Activated T-cell treated with anti-CD3 and anti-CD28 coated beads, Interleukin-2, amount 50 U/mL, for 72 hours (primary cell): ENCODE data around the gene SPTB. TPM values are rescaled to one million over a fixed set of nuclear protein-coding genes. Genes with fewer than 3 reads are reported as not detected.
A peak's percentile ranks its signal among the peaks of the same experiment; 100 is the strongest.

Source experiments
- ATAC-seq, 2 donors: fragments of 150-1000 bp; cut with Tn5 transposase; replicated peaks in 1 of 2; 2 replicates each; pipeline ENCODE4 v1.10.0; 2021; ENCODE audit warnings: moderate library complexity in 2 of 2, mild to moderate bottlenecking in 1 of 2
- DNase-seq, 2 donors: peaks; one replicate each; pipeline ENCODE4 v3.0.0; 2021 to 2022; ENCODE audit warnings: mixed read lengths in 1 of 2
- H3K27ac Mint-ChIP-seq: one replicate; pipeline ENCODE4 v1.8.0; 2022; ENCODE audit warnings: mild to moderate bottlenecking, moderate library complexity, mixed read lengths
- H3K27me3 Mint-ChIP-seq: one replicate; pipeline ENCODE4 v1.8.0; 2022; ENCODE audit warnings: low read depth, mixed read lengths
- H3K36me3 Mint-ChIP-seq, 2 donors: one replicate each; pipeline ENCODE4 v1.8.0; 2022; ENCODE audit warnings: mixed read lengths in 2 of 2, mild to moderate bottlenecking in 1 of 2; ENCODE audit not compliant: insufficient read depth in 2 of 2
- H3K4me1 Mint-ChIP-seq: one replicate; pipeline ENCODE4 v1.8.0; 2022; ENCODE audit warnings: low read depth, mixed read lengths
- H3K4me3 Mint-ChIP-seq, 2 donors: one replicate each; pipeline ENCODE4 v1.8.0; 2022; ENCODE audit warnings: mild to moderate bottlenecking in 2 of 2, mixed read lengths in 2 of 2, moderate library complexity in 2 of 2
- H3K9me3 Mint-ChIP-seq, 2 donors: one replicate each; pipeline ENCODE4 v1.8.0; 2022; ENCODE audit warnings: mixed read lengths in 2 of 2
- total RNA-seq, 2 donors: library from RNA; stranded (reverse); gene quantifications; one replicate each; pipeline ENCODE4 v1.2.3, GENCODE V29; 2022

Gene SPTB
- total RNA-seq, 2 donors from 2014 or later, result 0.23 to 0.70 TPM

DNA sequence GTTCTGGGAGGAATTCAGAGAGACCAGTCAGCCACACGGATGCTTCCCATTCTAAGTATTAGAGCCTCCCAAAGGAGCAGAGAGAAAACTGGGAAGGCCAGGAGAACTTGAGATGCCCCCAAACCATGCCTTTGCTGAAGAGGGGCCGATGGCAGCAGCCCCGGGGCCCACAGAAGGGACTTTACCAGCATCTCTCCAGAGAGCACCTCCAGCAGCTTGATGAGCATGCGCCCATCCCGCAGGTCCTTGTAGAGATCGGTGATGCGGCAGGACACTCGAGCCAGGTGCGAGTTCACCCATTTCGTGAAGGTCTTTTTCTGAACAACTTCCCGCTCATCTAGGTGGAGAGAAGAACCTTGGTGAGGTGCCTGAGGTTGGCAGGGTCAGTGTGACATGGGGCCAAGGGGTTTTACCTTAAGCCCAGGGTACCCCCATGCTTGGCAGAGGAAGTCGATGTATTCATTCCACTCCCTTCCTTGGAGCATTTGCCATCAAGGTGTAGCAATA is 74.9 kb downstream of the SPTB start:
- no peak for DNase-seq
- Mint-ChIP-seq H3K9me3 (no peaks in the 10 kb centered on the region), H3K36me3 (no peaks in the 10 kb centered on the region), H3K4me3 (no peak overlapping the region), H3K4me1 (no peaks in the 10 kb centered on the region), H3K27me3 (peaks cover 1% of the 10 kb centered on the region), H3K27ac (no peak overlapping the region)
- ATAC-seq, result no peak

DNA sequence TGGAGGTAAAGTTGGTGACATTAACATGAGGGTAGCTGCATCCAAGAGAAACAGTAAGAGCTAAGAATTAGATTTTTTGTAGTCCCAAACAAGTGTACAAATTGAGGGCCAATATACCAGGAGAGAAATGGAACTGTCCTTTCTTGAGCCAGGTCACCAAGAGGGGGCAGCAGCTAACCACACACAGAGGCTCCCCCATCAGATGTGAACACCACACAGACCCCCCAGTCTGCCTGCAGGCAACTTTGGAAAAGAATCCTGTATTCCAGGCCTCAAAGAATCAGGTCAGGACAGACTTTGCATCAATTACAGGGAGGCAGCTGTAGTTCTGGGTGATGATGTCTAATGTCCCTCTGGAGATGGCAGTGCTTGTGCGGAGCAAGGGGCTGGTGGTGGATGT is 77.9 kb downstream of the SPTB start:
- peak in 1 of 2 donors; percentile 14 for DNase-seq
- H3K27ac Mint-ChIP-seq, result no peak overlapping the region
- no peaks in the 10 kb centered on the region for H3K36me3 Mint-ChIP-seq
- no peak overlapping the region for H3K4me3 Mint-ChIP-seq
- H3K4me1 Mint-ChIP-seq, result no peaks in the 10 kb centered on the region
- no peak for ATAC-seq
- H3K27me3 Mint-ChIP-seq, result no peaks in the 10 kb centered on the region
- no peaks in the 10 kb centered on the region for H3K9me3 Mint-ChIP-seq

DNA sequence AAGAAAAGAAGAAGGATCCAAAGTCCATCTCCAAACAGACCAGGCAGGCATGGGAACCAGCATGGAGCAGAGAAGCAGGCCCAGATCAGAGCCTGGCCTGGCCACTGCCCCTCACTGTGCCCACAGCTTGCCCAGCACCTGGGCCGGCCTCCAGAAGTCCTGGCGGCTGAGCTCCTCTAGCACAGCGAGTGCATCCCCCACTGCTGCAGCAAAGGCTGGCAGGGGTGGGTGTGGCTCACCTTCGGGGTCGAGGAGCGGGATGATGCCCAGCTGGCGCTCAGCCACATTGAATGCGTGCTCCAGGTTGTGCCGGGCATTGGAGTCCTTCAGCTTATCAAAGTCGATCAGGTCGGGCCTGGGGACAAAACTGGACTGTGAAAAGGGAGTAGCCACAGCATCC is 78.7 kb downstream of the SPTB start:
- Mint-ChIP-seq H3K4me3 (no peak overlapping the region), H3K27me3 (no peaks in the 10 kb centered on the region), H3K4me1 (no peaks in the 10 kb centered on the region), H3K36me3 (no peaks in the 10 kb centered on the region), H3K9me3 (no peaks in the 10 kb centered on the region), H3K27ac (no peak overlapping the region)
- ATAC-seq (no peak), DNase-seq (no peak)

GRCh38 chr14:64800000-64800399 is 79.7 kb downstream of the SPTB start:
- no peaks in the 10 kb centered on the region for H3K36me3 Mint-ChIP-seq

DNA sequence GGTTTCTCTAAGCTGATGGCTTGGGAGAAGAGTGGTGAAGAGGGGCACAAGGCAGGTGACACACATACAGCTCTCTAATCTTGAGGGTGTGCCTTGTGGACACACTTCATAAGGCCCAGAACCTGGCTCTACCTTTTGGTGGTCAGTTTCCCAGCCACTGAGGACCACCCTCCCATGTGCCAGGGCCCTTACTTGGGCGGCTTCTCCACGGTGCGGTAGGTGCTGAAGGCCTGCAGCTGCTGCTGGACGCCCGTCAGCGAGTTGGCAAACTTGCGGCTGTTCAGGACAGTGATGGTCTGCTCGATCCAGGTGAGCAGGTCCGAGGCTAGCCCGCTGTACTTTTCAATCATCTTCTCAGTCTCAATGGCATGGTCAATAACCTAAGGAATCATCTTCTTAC is 80.2 kb downstream of the SPTB start:
- no peaks in the 10 kb centered on the region for H3K36me3 Mint-ChIP-seq
- H3K9me3 Mint-ChIP-seq, result no peaks in the 10 kb centered on the region
- no peak for ATAC-seq

More at GRCh38 chr14:64800000-64800399, 79.7 kb downstream of the SPTB start:
- ATAC-seq (no peak), DNase-seq (no peak)
- H3K27ac Mint-ChIP-seq, result peak overlapping the region; percentile 79
- no peaks in the 10 kb centered on the region for H3K4me1 Mint-ChIP-seq
- no peaks in the 10 kb centered on the region for H3K9me3 Mint-ChIP-seq
- no peak overlapping the region for H3K4me3 Mint-ChIP-seq
- H3K27me3 Mint-ChIP-seq, result no peaks in the 10 kb centered on the region

DNA sequence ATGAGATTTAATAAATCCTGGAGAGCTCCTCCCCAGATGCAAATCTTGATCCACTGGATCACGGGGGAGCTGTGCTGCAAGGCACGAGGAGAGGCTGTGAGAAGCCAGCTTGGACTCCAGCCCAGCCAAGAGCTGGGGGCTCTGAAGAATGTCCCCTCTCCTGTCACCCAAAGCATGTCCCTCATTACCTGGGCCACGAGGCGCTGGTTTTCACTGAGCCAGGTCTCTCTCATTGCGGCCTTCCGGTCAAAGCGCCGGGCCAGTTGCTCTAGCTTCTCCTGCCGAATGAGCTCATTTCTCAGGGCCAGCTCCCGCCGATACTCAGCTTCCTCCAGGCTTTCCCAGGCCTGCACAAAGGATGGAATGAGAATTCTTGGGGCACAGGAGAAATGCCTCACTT is 83.3 kb downstream of the SPTB start:
- Mint-ChIP-seq H3K27me3 (no peaks in the 10 kb centered on the region), H3K36me3 (no peaks in the 10 kb centered on the region), H3K9me3 (no peaks in the 10 kb centered on the region), H3K27ac (no peak overlapping the region), H3K4me3 (no peak overlapping the region), H3K4me1 (no peaks in the 10 kb centered on the region)
- no peak for DNase-seq
- ATAC-seq, result no peak

More for the DNA sequence above, 80.2 kb downstream of the SPTB start:
- H3K4me1 Mint-ChIP-seq, result no peaks in the 10 kb centered on the region
- DNase-seq, result no peak
- no peak overlapping the region for H3K27ac Mint-ChIP-seq
- H3K4me3 Mint-ChIP-seq, result no peak overlapping the region
- no peaks in the 10 kb centered on the region for H3K27me3 Mint-ChIP-seq

DNA sequence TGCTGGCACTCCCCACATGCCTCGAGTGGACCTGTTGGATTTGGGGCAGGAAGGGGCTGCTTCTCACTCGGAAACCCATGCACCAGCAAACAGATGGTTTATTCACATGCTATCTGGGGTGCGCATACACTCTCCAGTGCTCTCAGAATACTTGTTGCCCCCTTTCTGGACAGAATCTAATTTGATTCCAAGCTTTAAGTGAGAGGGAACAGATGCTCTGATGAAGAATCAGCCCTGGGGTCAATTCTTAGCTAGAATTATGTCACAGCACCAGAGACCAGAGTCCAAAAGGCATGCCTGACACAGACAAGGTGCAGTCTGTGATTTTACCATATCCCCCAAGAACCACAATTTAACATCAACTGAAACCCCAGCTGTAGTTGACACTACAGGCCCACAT is 83.8 kb downstream of the SPTB start:
- H3K4me3 Mint-ChIP-seq, result no peak overlapping the region
- H3K27ac Mint-ChIP-seq, result no peak overlapping the region
- no peaks in the 10 kb centered on the region for H3K9me3 Mint-ChIP-seq
- H3K4me1 Mint-ChIP-seq, result no peaks in the 10 kb centered on the region
- H3K36me3 Mint-ChIP-seq, result no peaks in the 10 kb centered on the region
- no peaks in the 10 kb centered on the region for H3K27me3 Mint-ChIP-seq
- DNase-seq (no peak), ATAC-seq (no peak)

GRCh38 chr14:64795211-64795610 is 84.5 kb downstream of the SPTB start:
- ATAC-seq (no peak), DNase-seq (no peak)
- no peaks in the 10 kb centered on the region for H3K9me3 Mint-ChIP-seq
- H3K27me3 Mint-ChIP-seq, result no peaks in the 10 kb centered on the region
- no peak overlapping the region for H3K27ac Mint-ChIP-seq
- no peaks in the 10 kb centered on the region for H3K36me3 Mint-ChIP-seq
- no peak overlapping the region for H3K4me3 Mint-ChIP-seq
- H3K4me1 Mint-ChIP-seq, result no peaks in the 10 kb centered on the region

GRCh38 chr14:64792871-64793560 is 86.7 kb downstream of the SPTB start:
- no peaks in the 10 kb centered on the region for H3K4me1 Mint-ChIP-seq
- DNase-seq, result no peak
- no peak overlapping the region for H3K27ac Mint-ChIP-seq
- H3K9me3 Mint-ChIP-seq, result no peaks in the 10 kb centered on the region
- no peak for ATAC-seq
- H3K36me3 Mint-ChIP-seq, result no peaks in the 10 kb centered on the region
- no peaks in the 10 kb centered on the region for H3K27me3 Mint-ChIP-seq
- no peak overlapping the region for H3K4me3 Mint-ChIP-seq

DNA sequence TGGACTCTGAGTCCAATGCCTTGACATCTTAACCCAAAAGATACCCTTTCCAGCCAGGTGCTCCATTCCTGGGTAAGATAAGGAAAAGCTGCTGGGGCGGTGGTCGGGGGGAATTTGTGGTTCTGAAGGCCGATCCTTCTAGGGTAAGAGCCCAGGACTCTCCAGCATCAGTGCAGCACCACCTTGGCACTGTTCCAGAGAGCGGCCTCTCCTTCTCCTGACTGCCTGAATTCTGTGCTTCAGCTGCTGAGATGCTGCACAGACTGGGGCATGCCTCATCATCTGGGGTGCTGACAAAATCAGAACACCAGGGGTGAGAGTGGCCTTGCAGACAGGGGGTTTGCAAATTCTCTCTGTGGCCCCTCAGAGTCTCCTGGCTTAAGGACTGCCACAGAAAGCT is 87.5 kb downstream of the SPTB start:
- ATAC-seq, result no peak
- Mint-ChIP-seq H3K27me3 (no peaks in the 10 kb centered on the region), H3K27ac (no peak overlapping the region), H3K4me1 (no peaks in the 10 kb centered on the region), H3K4me3 (no peak overlapping the region), H3K9me3 (no peaks in the 10 kb centered on the region), H3K36me3 (no peaks in the 10 kb centered on the region)
- no peak for DNase-seq

DNA sequence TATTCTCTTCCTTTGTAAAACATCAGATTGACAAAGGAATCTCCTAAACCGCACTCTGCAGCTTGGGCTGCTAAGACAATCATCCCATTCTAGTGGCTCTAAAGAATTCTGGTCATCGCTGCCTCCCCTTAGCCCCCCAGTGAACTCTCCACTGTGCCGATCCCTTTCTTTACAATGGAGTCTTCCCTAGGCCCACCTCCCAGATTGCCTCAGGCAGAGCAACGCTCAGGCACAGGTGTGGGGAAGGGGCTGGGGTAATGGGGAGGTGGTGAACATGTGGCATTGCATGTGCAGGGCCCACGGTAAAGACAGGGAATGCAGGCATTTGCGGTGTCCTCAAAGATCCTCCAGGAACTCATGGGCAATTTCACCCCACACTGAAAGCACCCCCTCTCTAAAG is 89.2 kb downstream of the SPTB start:
- H3K36me3 Mint-ChIP-seq, result no peaks in the 10 kb centered on the region
- H3K27me3 Mint-ChIP-seq, result no peaks in the 10 kb centered on the region
- ATAC-seq, result no peak
- no peak overlapping the region for H3K4me3 Mint-ChIP-seq
- DNase-seq, result no peak
- H3K4me1 Mint-ChIP-seq, result no peaks in the 10 kb centered on the region
- H3K9me3 Mint-ChIP-seq, result no peaks in the 10 kb centered on the region
- no peak overlapping the region for H3K27ac Mint-ChIP-seq

DNA sequence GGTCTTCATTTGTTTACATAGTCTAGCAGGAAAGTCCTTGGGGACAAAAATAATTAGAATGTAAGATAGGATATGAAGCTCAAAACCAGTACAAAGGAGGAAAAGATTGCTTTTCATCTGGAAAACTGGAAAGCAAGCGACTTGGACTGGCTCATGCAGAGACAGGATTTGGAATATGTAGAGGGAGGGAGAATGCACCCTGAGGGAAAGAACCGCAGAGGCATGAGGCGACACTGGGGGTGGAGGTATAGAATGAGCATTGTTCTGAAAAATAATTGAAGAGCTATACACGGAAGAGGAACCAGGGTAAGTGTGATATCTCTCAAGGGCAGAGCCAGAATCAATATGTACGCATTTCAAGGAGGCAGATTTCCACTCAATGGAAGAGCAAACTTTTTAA is 90.0 kb downstream of the SPTB start:
- DNase-seq, result no peak
- no peak for ATAC-seq
- Mint-ChIP-seq H3K27me3 (no peaks in the 10 kb centered on the region), H3K4me1 (no peaks in the 10 kb centered on the region), H3K4me3 (no peak overlapping the region), H3K36me3 (no peaks in the 10 kb centered on the region), H3K9me3 (no peaks in the 10 kb centered on the region), H3K27ac (no peak overlapping the region)

DNA sequence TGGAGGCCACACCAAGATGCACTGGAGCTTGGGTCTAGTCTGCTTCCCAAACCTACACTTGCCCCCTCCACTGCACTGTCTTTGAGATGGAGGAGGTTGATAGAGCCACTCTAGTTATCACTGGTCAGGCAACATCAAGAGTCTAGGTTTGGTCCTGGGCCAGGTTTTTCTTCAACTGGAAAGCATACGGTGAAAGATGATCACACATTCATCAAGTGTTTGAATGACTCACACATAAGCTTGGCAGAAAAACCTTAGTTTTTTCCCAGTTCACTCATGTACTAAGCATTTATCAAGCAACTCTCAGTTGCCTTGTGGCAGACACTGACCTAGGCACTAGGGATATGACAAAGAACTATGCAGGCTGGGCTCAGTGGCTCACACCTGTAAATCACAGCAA is 91.0 kb downstream of the SPTB start:
- Mint-ChIP-seq H3K9me3 (no peaks in the 10 kb centered on the region), H3K27me3 (no peaks in the 10 kb centered on the region), H3K27ac (no peak overlapping the region), H3K4me1 (no peaks in the 10 kb centered on the region), H3K4me3 (no peak overlapping the region), H3K36me3 (no peaks in the 10 kb centered on the region)
- ATAC-seq (peak; percentile 13 to 75), DNase-seq (no peak)

DNA sequence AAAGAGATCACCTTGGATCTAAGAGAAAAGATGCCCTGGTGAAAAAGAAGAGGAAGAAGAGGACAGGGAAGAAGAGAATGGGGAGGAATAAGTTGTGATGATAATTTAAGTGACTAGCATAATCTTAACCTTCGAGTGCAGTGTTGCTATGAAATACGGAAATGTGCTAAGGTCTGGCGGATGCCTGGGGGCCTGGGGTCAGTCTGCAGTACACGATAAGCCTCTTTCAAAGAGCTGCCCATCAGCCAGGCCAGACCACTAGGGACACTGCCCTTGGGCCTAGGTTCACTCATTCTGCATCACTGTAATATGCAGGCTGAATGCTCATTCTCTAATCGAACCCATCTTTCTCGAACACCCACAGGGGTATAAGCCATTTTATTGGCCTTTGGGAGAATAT is 92.1 kb downstream of the SPTB start:
- DNase-seq, result no peak
- H3K4me1 Mint-ChIP-seq, result no peaks in the 10 kb centered on the region
- no peaks in the 10 kb centered on the region for H3K9me3 Mint-ChIP-seq
- no peak for ATAC-seq
- no peaks in the 10 kb centered on the region for H3K27me3 Mint-ChIP-seq
- H3K36me3 Mint-ChIP-seq, result no peaks in the 10 kb centered on the region
- H3K4me3 Mint-ChIP-seq, result no peak overlapping the region
- no peak overlapping the region for H3K27ac Mint-ChIP-seq
